ENCODE measurements around the gene CCDC134. TPM values are rescaled to one million over a fixed set of nuclear protein-coding genes. Genes with fewer than 3 reads are reported as not detected.

The CCDC134 gene
- total and polyA plus RNA-seq, 2 donors (not counting 1 experiment from before 2014, with no cell fraction given) = 3.0 to 13.7 TPM

- no peak for TF ChIP-seq CTCF (conservative IDR thresholded peaks at IDR 0.05 in 1 of 2, IDR thresholded peaks at IDR 0.05 in 1 of 2; ENCODE audit: low read depth in 1 of 2, low read length in 2 of 2)
- no peak for TF ChIP-seq EZH2 (IDR thresholded peaks at IDR 0.05; ENCODE audit: low read length, missing control alignments)
- H3K79me2 ChIP-seq (ENCODE audit: control insufficient read depth, insufficient read depth, low read length) = peaks cover 2% of the 10 kb centered on the region
- H3K9me3 ChIP-seq (ENCODE audit: control insufficient read depth, insufficient read depth, low read depth, low read length) = no peaks in the 10 kb centered on the region
- peaks cover 6% of the 10 kb centered on the region for H3K4me1 ChIP-seq (ENCODE audit: control insufficient read depth, extremely low read depth, insufficient read depth, low read length)
- no peaks in the 10 kb centered on the region for H3K36me3 ChIP-seq (ENCODE audit: control insufficient read depth, insufficient read depth, low read length)
- DNase-seq (ENCODE audit: low read depth in 2 of 2) = no peak
- H3K4me2 ChIP-seq (ENCODE audit: extremely low read depth, insufficient read depth, low read length) = peak overlapping the region; percentile 88
- peak overlapping the region; percentile 62 to 99 (median 78) for H3K4me3 ChIP-seq (replicated peaks in 1 of 4; ENCODE audit: control extremely low read depth in 1 of 4, insufficient read depth in 1 of 4, low read depth in 3 of 4, low read length in 4 of 4)
- peak overlapping the region; percentile 78 for H2AFZ ChIP-seq (ENCODE audit: low read length)
- peak overlapping the region; percentile 65 for H3K27ac ChIP-seq (ENCODE audit: insufficient read depth, low read length)
- H3K9ac ChIP-seq (ENCODE audit: insufficient read depth, low read length) = peak overlapping the region; percentile 53
- H4K20me1 ChIP-seq (ENCODE audit: control insufficient read depth, extremely low read depth, insufficient read depth, low read length) = no peaks in the 10 kb centered on the region
- no peaks in the 10 kb centered on the region for H3K27me3 ChIP-seq (ENCODE audit: control insufficient read depth, insufficient read depth, low read length)
Measured at GRCh38 chr22:41801147-41801819, 804 bp downstream of the CCDC134 start.

- H4K20me1 ChIP-seq (ENCODE audit: control insufficient read depth, extremely low read depth, insufficient read depth, low read length) = no peaks in the 10 kb centered on the region
Measured at GRCh38 chr22:41801886-41802285, 1.4 kb downstream of the CCDC134 start.

GRCh38 chr22:41805639-41806038 lies 5.2 kb downstream of the CCDC134 start:
- no peak overlapping the region for H3K9ac ChIP-seq (ENCODE audit: insufficient read depth, low read length)
- H3K4me2 ChIP-seq (ENCODE audit: extremely low read depth, insufficient read depth, low read length) = no peak overlapping the region
- H4K20me1 ChIP-seq (ENCODE audit: control insufficient read depth, extremely low read depth, insufficient read depth, low read length) = no peaks in the 10 kb centered on the region
- no peaks in the 10 kb centered on the region for H3K4me1 ChIP-seq (ENCODE audit: control insufficient read depth, extremely low read depth, insufficient read depth, low read length)
- no peaks in the 10 kb centered on the region for H3K27me3 ChIP-seq (ENCODE audit: control insufficient read depth, insufficient read depth, low read length)
- TF ChIP-seq EZH2 (IDR thresholded peaks at IDR 0.05; ENCODE audit: low read length, missing control alignments) = no peak
- no peak for TF ChIP-seq CTCF (conservative IDR thresholded peaks at IDR 0.05 in 1 of 2, IDR thresholded peaks at IDR 0.05 in 1 of 2; ENCODE audit: low read depth in 1 of 2, low read length in 2 of 2)
- no peak for DNase-seq (ENCODE audit: low read depth in 2 of 2)
- no peak overlapping the region for H3K4me3 ChIP-seq (replicated peaks in 1 of 4; ENCODE audit: control extremely low read depth in 1 of 4, insufficient read depth in 1 of 4, low read depth in 3 of 4, low read length in 4 of 4)
- peaks cover 2% of the 10 kb centered on the region for H3K79me2 ChIP-seq (ENCODE audit: control insufficient read depth, insufficient read depth, low read length)
- H2AFZ ChIP-seq (ENCODE audit: low read length) = no peak overlapping the region
- no peaks in the 10 kb centered on the region for H3K36me3 ChIP-seq (ENCODE audit: control insufficient read depth, insufficient read depth, low read length)
- H3K9me3 ChIP-seq (ENCODE audit: control insufficient read depth, insufficient read depth, low read depth, low read length) = no peaks in the 10 kb centered on the region
- no peak overlapping the region for H3K27ac ChIP-seq (ENCODE audit: insufficient read depth, low read length)

More at GRCh38 chr22:41801886-41802285, 1.4 kb downstream of the CCDC134 start:
- H3K27me3 ChIP-seq (ENCODE audit: control insufficient read depth, insufficient read depth, low read length) = no peaks in the 10 kb centered on the region
- no peaks in the 10 kb centered on the region for H3K36me3 ChIP-seq (ENCODE audit: control insufficient read depth, insufficient read depth, low read length)
- peak overlapping the region in 1 of 4 experiments; percentile 99 for H3K4me3 ChIP-seq (replicated peaks in 1 of 4; ENCODE audit: control extremely low read depth in 1 of 4, insufficient read depth in 1 of 4, low read depth in 3 of 4, low read length in 4 of 4)
- DNase-seq (ENCODE audit: low read depth in 2 of 2) = no peak
- no peak overlapping the region for H2AFZ ChIP-seq (ENCODE audit: low read length)
- peaks cover 6% of the 10 kb centered on the region for H3K4me1 ChIP-seq (ENCODE audit: control insufficient read depth, extremely low read depth, insufficient read depth, low read length)
- H3K4me2 ChIP-seq (ENCODE audit: extremely low read depth, insufficient read depth, low read length) = peak overlapping the region; percentile 88
- no peak overlapping the region for H3K9ac ChIP-seq (ENCODE audit: insufficient read depth, low read length)
- TF ChIP-seq CTCF (conservative IDR thresholded peaks at IDR 0.05 in 1 of 2, IDR thresholded peaks at IDR 0.05 in 1 of 2; ENCODE audit: low read depth in 1 of 2, low read length in 2 of 2) = no peak
- no peak for TF ChIP-seq EZH2 (IDR thresholded peaks at IDR 0.05; ENCODE audit: low read length, missing control alignments)
- H3K79me2 ChIP-seq (ENCODE audit: control insufficient read depth, insufficient read depth, low read length) = peaks cover 2% of the 10 kb centered on the region
- H3K9me3 ChIP-seq (ENCODE audit: control insufficient read depth, insufficient read depth, low read depth, low read length) = no peaks in the 10 kb centered on the region
- H3K27ac ChIP-seq (ENCODE audit: insufficient read depth, low read length) = no peak overlapping the region
